Endothelial cell of umbilical vein (primary cell): ENCODE measurements around the gene ABCB6. TPM values are rescaled to one million over a fixed set of nuclear protein-coding genes. Genes with fewer than 3 reads are reported as not detected.

Experiments used
- BruUV-seq: library from RNA; stranded (reverse); fragments of 400-500 nt; replicated peaks from 2 replicates; lab custom pipeline; 2021; lab: Mats Ljungman, UMichigan
- CTCF ChIA-PET: fragments of 300-600, 350-600 bp; sonication (Branson Sonifier 250); formaldehyde crosslinking; loops from one replicate; lab custom pipeline; 2021; ENCODE audit warnings: antibody characterized with exemption, inconsistent platforms; lab: Charles Lee
- POLR2A ChIA-PET: fragments of 300-600, 350-600 bp; sonication (Branson Sonifier 250); formaldehyde crosslinking; loops from one replicate; lab custom pipeline; 2021; ENCODE audit warnings: antibody characterized with exemption, inconsistent platforms; lab: Charles Lee
- DNase-seq: peaks from one replicate; pipeline ENCODE4 v3.0.0-alpha.2; 2011; ENCODE audit warnings: low read depth, low spot score
- FAIRE-seq: peaks from 2 replicates; lab custom pipeline; 2011; peaks lifted over from hg19 to GRCh38; lab: Jason Lieb, UNC
- H2AFZ ChIP-seq: 2 replicates; pipeline ENCODE4 v1.6.0; 2012; ENCODE audit warnings: low read depth, low read length, control low read depth, inconsistent platforms
- H3K27ac ChIP-seq: 2 replicates; pipeline ENCODE4 v1.5.1; 2011; ENCODE audit warnings: low read depth, mild to moderate bottlenecking, control low read depth, low read length, moderate library complexity; ENCODE audit not compliant: insufficient read depth
- H3K27me3 ChIP-seq, 2 experiments: 2 replicates each; pipeline versions ENCODE4 v1.6.0 to v1.6.1; 2011; ENCODE audit warnings: low read length in 2 of 2, mixed read lengths in 1 of 2; ENCODE audit not compliant: control insufficient read depth in 2 of 2, insufficient read depth in 2 of 2
- H3K36me3 ChIP-seq, 2 experiments: 2 replicates in 1 of 2; 3 replicates in 1 of 2; pipeline ENCODE4 v1.5.1; 2011; ENCODE audit warnings: low read length in 2 of 2, mild to moderate bottlenecking in 1 of 2, moderate library complexity in 1 of 2; ENCODE audit not compliant: control insufficient read depth in 2 of 2, insufficient read depth in 2 of 2; ENCODE audit errors: extremely low read depth in 1 of 2
- H3K4me1 ChIP-seq: 3 replicates; pipeline ENCODE4 v1.5.1; 2011; ENCODE audit warnings: mild to moderate bottlenecking, low read length; ENCODE audit not compliant: control insufficient read depth, insufficient read depth; ENCODE audit errors: extremely low read depth
- H3K4me2 ChIP-seq: 2 replicates; pipeline ENCODE4 v1.6.1; 2011; ENCODE audit warnings: low read length, control low read depth, mixed read lengths; ENCODE audit not compliant: insufficient read depth
- H3K4me3 ChIP-seq, 3 experiments: fragments of 200-600 bp in 1 of 3; sonication (generic), shearing (Covaris generic) in 1 of 3; replicated peaks in 1 of 3; 2 replicates each; pipeline ENCODE4 v1.5.1; 2011 to 2016; ENCODE audit warnings: control low read depth in 3 of 3, low read length in 3 of 3, mild to moderate bottlenecking in 2 of 3, inconsistent platforms in 1 of 3, low read depth in 1 of 3, moderate library complexity in 1 of 3; ENCODE audit not compliant: insufficient read depth in 1 of 3
- H3K79me2 ChIP-seq: 2 replicates; pipeline ENCODE4 v1.6.0; 2012; ENCODE audit warnings: low read length, inconsistent platforms; ENCODE audit not compliant: control insufficient read depth, insufficient read depth
- H3K9ac ChIP-seq: replicated peaks from 2 replicates; pipeline ENCODE3; 2011; ENCODE audit warnings: low read length, control low read depth; ENCODE audit not compliant: insufficient read depth; ENCODE audit errors: extremely low read depth
- H3K9me1 ChIP-seq: replicated peaks from 3 replicates; pipeline ENCODE4 v1.6.0; 2011; ENCODE audit warnings: mild to moderate bottlenecking, low read length; ENCODE audit not compliant: control insufficient read depth, insufficient read depth; ENCODE audit errors: extremely low read depth
- H3K9me3 ChIP-seq: replicated peaks from 2 replicates; pipeline ENCODE4 v1.5.1; 2012; ENCODE audit warnings: low read length, inconsistent platforms; ENCODE audit not compliant: control insufficient read depth, insufficient read depth
- H4K20me1 ChIP-seq: replicated peaks from 2 replicates; pipeline ENCODE3; 2011; ENCODE audit warnings: mild to moderate bottlenecking, low read length; ENCODE audit not compliant: control insufficient read depth, insufficient read depth; ENCODE audit errors: extremely low read depth
- EZH2 ChIP-seq: IDR thresholded peaks from 2 replicates; pipeline ENCODE4 v1.6.1; 2012; ENCODE audit warnings: borderline replicate concordance, low read depth, mild to moderate bottlenecking, moderate library complexity, low read length, inconsistent platforms; ENCODE audit not compliant: severe bottlenecking
- FOS ChIP-seq: IDR thresholded peaks from 2 replicates; pipeline ENCODE4 v1.6.1; 2011; ENCODE audit warnings: mild to moderate bottlenecking, low read length, moderate library complexity, borderline replicate concordance; ENCODE audit not compliant: insufficient read depth
- GATA2 ChIP-seq: IDR thresholded peaks from 2 replicates; pipeline ENCODE4 v1.7.0; 2011; ENCODE audit warnings: low read depth, mild to moderate bottlenecking, moderate library complexity, mixed read lengths, low read length; ENCODE audit not compliant: insufficient read length, insufficient read depth
- JUN ChIP-seq: IDR thresholded peaks from 2 replicates; pipeline ENCODE4 v1.6.1; 2011; ENCODE audit warnings: borderline replicate concordance, low read depth; ENCODE audit not compliant: insufficient read length, insufficient read depth
- MYC ChIP-seq: IDR thresholded peaks from one replicate; pipeline ENCODE4 v1.6.1; 2011; ENCODE audit warnings: mild to moderate bottlenecking, low read depth, low read length
- POLR2A ChIP-seq: IDR thresholded peaks from 2 replicates; pipeline ENCODE4 v1.6.1; 2012; ENCODE audit warnings: low read depth, mild to moderate bottlenecking, control low read depth, low read length
- POLR2AphosphoS5 ChIP-seq: IDR thresholded peaks from 2 replicates; pipeline ENCODE4 v1.6.1; 2012; ENCODE audit warnings: low read depth, mild to moderate bottlenecking, control low read depth, low read length, moderate library complexity; ENCODE audit not compliant: insufficient read depth
- dilution Hi-C: fragments of 300-500 bp; cut with MboI; formaldehyde crosslinking; loops from one replicate; pipeline ENCODE4 v1.15.0; 2019; ENCODE audit warnings: low sequenced_read_pairs; ENCODE audit not compliant: extremely low pct_ligation_motif_present
- intact Hi-C: fragments of 100-400 bp; cut with micrococcal nuclease; formaldehyde crosslinking; loops from one replicate; pipeline ENCODE4 v1.10.0; 2022
- polyA plus RNA-seq, 4 experiments: library from polyadenylated mRNA; depleted of rRNA in 3 of 4; stranded (reverse) in 3 of 4; unstranded in 1 of 4; fragments of >200 nt; gene quantifications; 2 replicates each; pipeline versions ENCODE4 v1.2.1 to v1.2.3, GENCODE V29; 2011 to 2012; ENCODE audit warnings: missing spikeins in 1 of 4
- total RNA-seq: library from RNA; stranded (reverse); gene quantifications from 2 replicates; pipeline ENCODE4 v1.2.3, GENCODE V29; 2021
- TF ChIP-seq, protein P1 (sequence below): IDR thresholded peaks from 2 replicates; pipeline ENCODE4 v1.6.1; 2011; ENCODE audit not compliant: insufficient read depth, insufficient read length
- TF ChIP-seq, protein P2 (sequence below), 2 donors: IDR thresholded peaks; 1 replicate in 1 of 2; 2 replicates in 1 of 2; pipeline ENCODE4 v1.5.1; 2011; ENCODE audit warnings: low read length in 2 of 2, mild to moderate bottlenecking in 2 of 2, moderate library complexity in 2 of 2, control low read depth in 1 of 2, inconsistent platforms in 1 of 2, low read depth in 1 of 2; ENCODE audit not compliant: insufficient read depth in 1 of 2; ENCODE audit errors: extremely low read depth in 1 of 2

Gene ABCB6
- total and polyA plus RNA-seq, 2 donors (not counting 3 experiments of a cell fraction or from before 2014, with no cell fraction given), result 25.7 to 32.5 TPM

DNA sequence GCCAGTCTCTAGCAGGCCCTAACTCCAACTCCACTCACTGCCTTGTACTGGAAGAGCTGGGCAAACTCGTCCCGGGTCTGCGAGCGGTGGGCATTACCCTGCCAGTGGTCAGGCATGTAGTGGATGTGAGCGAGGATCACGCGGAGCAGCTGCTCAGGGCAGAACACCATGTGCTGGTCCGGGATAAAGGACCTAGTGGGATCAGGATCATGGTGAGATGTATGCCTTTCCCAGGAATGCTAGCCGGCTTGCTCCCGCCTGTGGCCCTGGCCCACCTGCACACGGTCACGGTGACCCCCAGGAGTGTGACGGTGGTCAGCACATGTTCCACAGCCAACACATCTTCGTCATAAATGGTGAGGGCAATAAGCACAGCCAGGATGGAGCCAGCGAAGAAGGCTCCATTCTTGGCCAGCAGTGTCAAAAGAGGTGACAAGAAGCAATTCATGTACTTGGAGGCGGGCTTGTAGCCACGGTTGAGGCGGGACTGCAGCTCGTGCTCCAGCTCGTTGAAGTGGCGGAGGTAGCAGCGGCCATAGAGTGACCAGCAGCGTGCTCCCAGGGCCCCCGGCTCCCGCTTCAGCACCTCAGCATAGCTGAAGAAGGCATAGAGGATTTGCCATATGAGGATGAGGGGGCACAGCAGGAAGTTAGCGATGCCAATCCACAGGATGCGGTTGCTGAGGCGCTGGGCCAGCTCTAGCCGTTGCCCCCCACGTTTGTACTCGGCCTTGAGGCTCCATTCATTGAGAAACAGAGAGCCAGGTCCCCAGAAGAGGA, 5.3 kb upstream of the ABCB6 start:
- dilution Hi-C loops, result no loop called here
- CTCF ChIA-PET, result interaction anchor here (0.8 kb wide), 1 partner anchor 13 kb away, joined by 3 read pairs; no protein-coding TSS in a partner anchor
- no peak for FAIRE-seq

More for the DNA sequence above, 5.3 kb upstream of the ABCB6 start:
- POLR2A ChIA-PET, result interaction anchor here (0.6 kb wide), 1 partner anchor 230 kb away, joined by 3 read pairs; no protein-coding TSS in a partner anchor
- Histone ChIP-seq H3K9ac (no peak overlapping the region), H3K4me3 (no peak overlapping the region), H3K9me1 (no peaks in the 10 kb centered on the region), H3K4me1 (peaks cover 14% of the 10 kb centered on the region), H3K9me3 (no peaks in the 10 kb centered on the region), H2AFZ (no peak overlapping the region), H3K27me3 (no peaks in the 10 kb centered on the region), H3K27ac (no peak overlapping the region), H3K36me3 (peaks cover 3 to 46% of the 10 kb centered on the region in 2 experiments), H3K4me2 (no peak overlapping the region), H4K20me1 (no peaks in the 10 kb centered on the region), H3K79me2 (peaks cover 18% of the 10 kb centered on the region)
- TSS peak; percentile 1 for BruUV-seq
- intact Hi-C loops, result no loop called here
- DNase-seq, result no peak
- TF ChIP-seq FOS, result no peak
- no peak for TF ChIP-seq EZH2
- no peak for TF ChIP-seq JUN
- no peak for TF ChIP-seq POLR2A
- TF ChIP-seq, protein P1, sequence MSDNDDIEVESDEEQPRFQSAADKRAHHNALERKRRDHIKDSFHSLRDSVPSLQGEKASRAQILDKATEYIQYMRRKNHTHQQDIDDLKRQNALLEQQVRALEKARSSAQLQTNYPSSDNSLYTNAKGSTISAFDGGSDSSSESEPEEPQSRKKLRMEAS, result no peak
- TF ChIP-seq GATA2, result no peak
- no peak for TF ChIP-seq POLR2AphosphoS5
- TF ChIP-seq, protein P2, sequence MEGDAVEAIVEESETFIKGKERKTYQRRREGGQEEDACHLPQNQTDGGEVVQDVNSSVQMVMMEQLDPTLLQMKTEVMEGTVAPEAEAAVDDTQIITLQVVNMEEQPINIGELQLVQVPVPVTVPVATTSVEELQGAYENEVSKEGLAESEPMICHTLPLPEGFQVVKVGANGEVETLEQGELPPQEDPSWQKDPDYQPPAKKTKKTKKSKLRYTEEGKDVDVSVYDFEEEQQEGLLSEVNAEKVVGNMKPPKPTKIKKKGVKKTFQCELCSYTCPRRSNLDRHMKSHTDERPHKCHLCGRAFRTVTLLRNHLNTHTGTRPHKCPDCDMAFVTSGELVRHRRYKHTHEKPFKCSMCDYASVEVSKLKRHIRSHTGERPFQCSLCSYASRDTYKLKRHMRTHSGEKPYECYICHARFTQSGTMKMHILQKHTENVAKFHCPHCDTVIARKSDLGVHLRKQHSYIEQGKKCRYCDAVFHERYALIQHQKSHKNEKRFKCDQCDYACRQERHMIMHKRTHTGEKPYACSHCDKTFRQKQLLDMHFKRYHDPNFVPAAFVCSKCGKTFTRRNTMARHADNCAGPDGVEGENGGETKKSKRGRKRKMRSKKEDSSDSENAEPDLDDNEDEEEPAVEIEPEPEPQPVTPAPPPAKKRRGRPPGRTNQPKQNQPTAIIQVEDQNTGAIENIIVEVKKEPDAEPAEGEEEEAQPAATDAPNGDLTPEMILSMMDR (IDR thresholded peaks at IDR 0.05; ENCODE audit: extremely low read depth in 1 of 2, insufficient read depth in 1 of 2, low read depth in 1 of 2, low read length in 2 of 2), result no peak
- no peak for TF ChIP-seq MYC
